Mucosa of descending colon (tissue), 3 donors: Measurements from ENCODE around the gene TIMM17B. TPM values are rescaled to one million over a fixed set of nuclear protein-coding genes. Genes with fewer than 3 reads are reported as not detected.

Experiments used
- ATAC-seq: fragments of 200-7000 bp; cut with Tn5 transposase; one replicate; pipeline ENCODE4 v1.9.1; 2020; ENCODE audit warnings: mild to moderate bottlenecking, moderate library complexity
- DNase-seq, 3 donors: peaks; one replicate each; pipeline ENCODE4 v3.0.0-alpha.2; 2020
- H3K36me3 ChIP-seq: fragments of 200-600 bp; one replicate; pipeline ENCODE4 v1.8.0; 2021; ENCODE audit warnings: low read depth, mild to moderate bottlenecking
- H3K4me1 ChIP-seq: fragments of 200-600 bp; one replicate; pipeline ENCODE4 v1.8.0; 2021; ENCODE audit warnings: low read depth, mild to moderate bottlenecking
- H3K4me3 ChIP-seq: fragments of 200-600 bp; one replicate; pipeline ENCODE4 v1.8.0; 2021; ENCODE audit warnings: mild to moderate bottlenecking
- H3K9me3 ChIP-seq: fragments of 200-600 bp; one replicate; pipeline ENCODE4 v1.8.0; 2021; ENCODE audit warnings: mild to moderate bottlenecking
- intact Hi-C, 2 donors: fragments of 100-400 bp; cut with DNase I in 1 of 2; cut with micrococcal nuclease in 1 of 2; formaldehyde crosslinking; loops; one replicate each; pipeline versions ENCODE4 v1.11.0 to v1.11.1; 2022; cut with DNase I, micrococcal nuclease
- total RNA-seq, 3 donors: library from RNA; stranded (reverse); fragmentation: NEBNext Ultra II Directional in 2 of 3; extraction: Animal tissue kit (Norgen Biotek cat#: 25700) in 2 of 3; gene quantifications; one replicate each; pipeline versions ENCODE4 v1.2.1 to v1.2.4, GENCODE V29; 2021 to 2023
- TF ChIP-seq, protein P1 (sequence below): fragments of 200-600 bp; IDR thresholded peaks from one replicate; pipeline ENCODE4 v1.8.0; 2022; ENCODE audit warnings: antibody characterized with exemption, mild to moderate bottlenecking
- donor health status: DM: no; HTN: no; CAD: no; lungs with moderate emphysema.
- donor health status: DM: no; HTN: no; CAD: no.
- donor health status: DM: no; HTN: yes; CAD: no.

Gene TIMM17B
- total RNA-seq, 3 donors from 2014 or later: 43.4 to 49.0 (median 46.0) TPM

DNA sequence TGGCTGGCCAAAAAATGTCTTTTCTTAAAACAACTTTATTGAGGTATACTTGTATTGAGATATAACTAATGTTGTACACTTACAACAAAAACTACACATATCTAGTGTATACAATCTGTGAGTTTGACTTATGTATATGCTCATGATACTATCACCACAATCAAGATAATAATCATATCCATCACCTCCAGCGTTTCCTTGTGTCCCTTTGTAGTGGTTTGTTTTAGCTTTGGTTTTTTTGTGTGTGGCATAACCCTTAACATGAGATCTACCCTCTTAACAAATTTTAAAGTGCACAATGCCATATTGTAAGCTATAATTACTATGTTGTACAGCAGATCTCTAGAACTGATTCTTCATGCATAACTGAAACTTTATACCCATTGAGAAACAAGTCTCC, 48.7 kb downstream of the TIMM17B start:
- intact Hi-C loops: no loop called here
- H3K36me3 ChIP-seq: no peaks in the 10 kb centered on the region
- ATAC-seq (no peak), DNase-seq (no peak)
- TF ChIP-seq, protein P1, sequence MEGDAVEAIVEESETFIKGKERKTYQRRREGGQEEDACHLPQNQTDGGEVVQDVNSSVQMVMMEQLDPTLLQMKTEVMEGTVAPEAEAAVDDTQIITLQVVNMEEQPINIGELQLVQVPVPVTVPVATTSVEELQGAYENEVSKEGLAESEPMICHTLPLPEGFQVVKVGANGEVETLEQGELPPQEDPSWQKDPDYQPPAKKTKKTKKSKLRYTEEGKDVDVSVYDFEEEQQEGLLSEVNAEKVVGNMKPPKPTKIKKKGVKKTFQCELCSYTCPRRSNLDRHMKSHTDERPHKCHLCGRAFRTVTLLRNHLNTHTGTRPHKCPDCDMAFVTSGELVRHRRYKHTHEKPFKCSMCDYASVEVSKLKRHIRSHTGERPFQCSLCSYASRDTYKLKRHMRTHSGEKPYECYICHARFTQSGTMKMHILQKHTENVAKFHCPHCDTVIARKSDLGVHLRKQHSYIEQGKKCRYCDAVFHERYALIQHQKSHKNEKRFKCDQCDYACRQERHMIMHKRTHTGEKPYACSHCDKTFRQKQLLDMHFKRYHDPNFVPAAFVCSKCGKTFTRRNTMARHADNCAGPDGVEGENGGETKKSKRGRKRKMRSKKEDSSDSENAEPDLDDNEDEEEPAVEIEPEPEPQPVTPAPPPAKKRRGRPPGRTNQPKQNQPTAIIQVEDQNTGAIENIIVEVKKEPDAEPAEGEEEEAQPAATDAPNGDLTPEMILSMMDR: no peak
- H3K4me1 ChIP-seq: no peaks in the 10 kb centered on the region
- H3K9me3 ChIP-seq: no peaks in the 10 kb centered on the region
- no peak overlapping the region for H3K4me3 ChIP-seq

Other genes starting within 250 kb of the TIMM17B start
- 1 to 10 TPM; 4.4 to 8.6 (median 5.3) TPM for gene WAS, start 214.0 kb downstream of the TIMM17B start, total RNA-seq
- gene SUV39H1, start 201.0 kb downstream of the TIMM17B start, total RNA-seq: 1 to 10 TPM; 3.4 to 6.2 (median 3.7) TPM
- 1 to 10 TPM; 4.3 to 9.9 (median 7.1) TPM for gene GLOD5, start 136.0 kb downstream of the TIMM17B start, total RNA-seq
- under 1 TPM in 1 of 3 donors, not detected in 2; 0.32 TPM for gene GATA1, start 111.2 kb downstream of the TIMM17B start, total RNA-seq
- gene HDAC6, start 95.7 kb downstream of the TIMM17B start, total RNA-seq: 100 to 1,000 TPM in 1 of 3 donors, 10 to 100 TPM in 2; 83.2 to 111 (median 99.6) TPM
- under 1 TPM in 1 of 3 donors, not detected in 2; 0.38 TPM for gene ERAS, start 71.3 kb downstream of the TIMM17B start, total RNA-seq
- 10 to 100 TPM; 11.1 to 19.7 (median 13.8) TPM for gene PCSK1N, start 62.2 kb downstream of the TIMM17B start, total RNA-seq
- gene PQBP1, start 162 bp upstream of the TIMM17B start, total RNA-seq: 10 to 100 TPM; 55.5 to 88.8 (median 69.6) TPM
- gene SLC35A2, start 13.9 kb upstream of the TIMM17B start, total RNA-seq: 10 to 100 TPM; 26.4 to 62.1 (median 52.2) TPM
- 10 to 100 TPM; 10.5 to 30.0 (median 20.5) TPM for gene PIM2, start 21.3 kb upstream of the TIMM17B start, total RNA-seq
- gene OTUD5, start 59.8 kb upstream of the TIMM17B start, total RNA-seq: 10 to 100 TPM; 43.6 to 56.5 (median 52.5) TPM
- gene KCND1, start 74.1 kb upstream of the TIMM17B start, total RNA-seq: 1 to 10 TPM in 1 of 3 donors, under 1 TPM in 2; 0.87 to 1.6 (median 0.93) TPM
- 10 to 100 TPM; 39.5 to 48.9 (median 47.5) TPM for gene GRIPAP1, start 104.5 kb upstream of the TIMM17B start, total RNA-seq
- gene TFE3, start 145.6 kb upstream of the TIMM17B start, total RNA-seq: 10 to 100 TPM; 26.6 to 46.6 (median 28.1) TPM
- gene CCDC120, start 161.2 kb upstream of the TIMM17B start, total RNA-seq: 10 to 100 TPM; 11.6 to 16.7 (median 12.5) TPM
- gene PRAF2, start 176.2 kb upstream of the TIMM17B start, total RNA-seq: 10 to 100 TPM in 1 of 3 donors, 1 to 10 TPM in 2; 3.9 to 18.7 (median 8.1) TPM
- gene WDR45, start 182.1 kb upstream of the TIMM17B start, total RNA-seq: 10 to 100 TPM; 44.3 to 90.1 (median 52.6) TPM
- gene GPKOW, start 226.0 kb upstream of the TIMM17B start, total RNA-seq: 10 to 100 TPM; 21.3 to 22.4 (median 22.1) TPM